Calu3 (cell line): Measurements from ENCODE around the gene COA6. TPM values are rescaled to one million over a fixed set of nuclear protein-coding genes. Genes with fewer than 3 reads are reported as not detected.

ENCODE experiments used
- Bru-seq: library from RNA; stranded (reverse); fragments of 400-500 nt; gene quantifications from one replicate; lab custom pipeline; 2021; lab: Mats Ljungman, UMichigan
- BruChase-seq, 2 experiments: library from RNA; stranded (reverse); fragments of 400-500 nt; gene quantifications; one replicate each; lab custom pipeline; 2021; lab: Mats Ljungman, UMichigan
- BruUV-seq: library from RNA; stranded (reverse); fragments of 400-500 nt; replicated peaks from 2 replicates; lab custom pipeline; 2021; lab: Mats Ljungman, UMichigan
- CTCF ChIA-PET: fragments of 300-600 bp; sonication (Branson Sonifier 250); formaldehyde crosslinking; loops from one replicate; lab custom pipeline; 2022; ENCODE audit warnings: antibody characterized with exemption; lab: Charles Lee
- DNase-seq: peaks from one replicate; pipeline ENCODE4 v3.0.0; 2022
- H3K27ac Mint-ChIP-seq: one replicate; pipeline ENCODE4 v1.8.0; 2022; ENCODE audit warnings: mixed read lengths; ENCODE audit not compliant: unreplicated experiment
- H3K27me3 Mint-ChIP-seq: one replicate; pipeline ENCODE4 v1.8.0; 2022; ENCODE audit warnings: mixed read lengths; ENCODE audit not compliant: unreplicated experiment
- H3K36me3 Mint-ChIP-seq: one replicate; pipeline ENCODE4 v1.8.0; 2022; ENCODE audit warnings: mild to moderate bottlenecking, moderate library complexity, mixed read lengths; ENCODE audit not compliant: insufficient read depth, unreplicated experiment
- H3K4me1 Mint-ChIP-seq: one replicate; pipeline ENCODE4 v1.8.0; 2022; ENCODE audit warnings: mild to moderate bottlenecking, low read depth, mixed read lengths; ENCODE audit not compliant: unreplicated experiment
- H3K4me3 Mint-ChIP-seq: one replicate; pipeline ENCODE4 v1.8.0; 2022; ENCODE audit warnings: mild to moderate bottlenecking, low read depth, moderate library complexity, mixed read lengths; ENCODE audit not compliant: unreplicated experiment
- H3K9me3 Mint-ChIP-seq: one replicate; pipeline ENCODE4 v1.8.0; 2022; ENCODE audit warnings: low read depth, mixed read lengths; ENCODE audit not compliant: unreplicated experiment
- intact Hi-C: fragments of 100-400 bp; cut with micrococcal nuclease; formaldehyde crosslinking; loops from one replicate; pipeline ENCODE4 v1.10.0; 2022; ENCODE audit not compliant: unreplicated experiment
- long read RNA-seq: library from polyadenylated mRNA; stranded (forward); transcript quantifications from one replicate; pipeline ENCODE4 v2.0.0, GENCODE V29; 2022
- total RNA-seq: library from RNA; stranded (reverse); gene quantifications from 2 replicates; pipeline ENCODE4 v1.2.3, GENCODE V29; 2022
- TF ChIP-seq, protein P1 (sequence below): fragments of 200-600 bp; IDR thresholded peaks from one replicate; pipeline ENCODE4 v1.8.0; 2022; ENCODE audit warnings: antibody characterized with exemption; ENCODE audit not compliant: unreplicated experiment

Gene COA6, protein sequence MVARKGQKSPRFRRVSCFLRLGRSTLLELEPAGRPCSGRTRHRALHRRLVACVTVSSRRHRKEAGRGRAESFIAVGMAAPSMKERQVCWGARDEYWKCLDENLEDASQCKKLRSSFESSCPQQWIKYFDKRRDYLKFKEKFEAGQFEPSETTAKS
- total RNA-seq (41.1 and 46.4 TPM in 2 replicates), Bru-seq, nascent RNA (percentile 70 among the genes with signal in this experiment), BruChase-seq, experiment 1, labeled RNA remaining after a 6-hour chase (percentile 71 among the genes with signal in this experiment), BruChase-seq, experiment 2, labeled RNA remaining after a 2-hour chase (percentile 65 among the genes with signal in this experiment)
- long read RNA-seq, transcript COA6-201 (2 exons, 1,013 nt), result minor isoform, 10 of 110 reads
- long read RNA-seq, transcript COA6-203 (3 exons, 710 nt), result major isoform, 93 of 110 reads
- long read RNA-seq, partial matches to known transcripts, result 2 of 110 reads
- long read RNA-seq, other reads (novel, unspliced or antisense), result 1 of 110 reads

DNA sequence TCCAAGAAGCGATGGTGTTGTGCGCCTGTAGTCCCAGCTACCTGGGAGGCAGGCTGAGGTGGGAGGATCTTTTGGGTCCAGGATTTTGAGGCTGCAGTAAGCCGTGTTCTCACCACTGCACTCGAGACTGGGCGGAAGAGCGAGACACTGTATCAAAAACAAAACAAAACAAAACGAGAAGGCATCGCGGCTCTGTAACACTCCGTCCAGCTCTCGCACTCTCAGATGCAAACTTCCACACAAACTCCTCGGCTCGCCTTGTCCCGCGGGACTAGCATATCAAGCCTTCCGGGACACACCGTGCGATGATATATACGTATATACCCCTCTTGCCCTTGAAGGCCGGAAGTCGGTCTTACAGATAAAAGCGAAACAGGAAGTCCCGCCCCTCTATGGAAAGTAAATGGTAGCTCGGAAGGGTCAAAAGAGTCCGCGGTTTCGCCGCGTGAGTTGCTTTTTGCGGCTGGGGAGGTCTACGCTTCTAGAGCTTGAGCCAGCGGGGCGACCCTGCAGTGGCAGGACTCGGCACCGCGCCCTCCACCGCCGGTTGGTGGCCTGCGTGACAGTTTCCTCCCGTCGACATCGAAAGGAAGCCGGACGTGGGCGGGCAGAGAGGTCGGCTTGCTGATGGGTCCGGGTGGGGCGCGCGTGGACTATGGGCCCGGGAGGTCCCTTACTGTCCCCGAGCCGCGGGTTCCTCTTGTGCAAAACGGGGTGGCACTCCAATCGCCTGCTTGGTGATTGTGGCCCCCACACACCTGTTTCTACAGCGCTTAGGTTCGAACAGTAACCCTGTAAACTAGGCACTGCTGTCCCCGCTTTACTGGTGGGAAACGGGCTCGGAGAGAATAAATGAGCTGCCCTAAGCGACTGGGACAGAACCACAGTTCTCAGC, at the start of gene COA6:
Gene COA6 (plus strand): TSS at position 393 of the 895 bp plus-strand sequence. CDS start 11 bp downstream, at position 404.
- BruUV-seq, result TSS peak; percentile 98
- Mint-ChIP-seq H3K4me1 (peaks cover 16% of the 10 kb centered on the region), H3K4me3 (peak within 1 kb of the TSS; percentile 98), H3K9me3 (no peaks in the 10 kb centered on the region), H3K27me3 (no peaks in the 10 kb centered on the region), H3K36me3 (peaks cover 39% of the 10 kb centered on the region), H3K27ac (peak within 1 kb of the TSS; percentile 99)
- TF ChIP-seq, protein P1, sequence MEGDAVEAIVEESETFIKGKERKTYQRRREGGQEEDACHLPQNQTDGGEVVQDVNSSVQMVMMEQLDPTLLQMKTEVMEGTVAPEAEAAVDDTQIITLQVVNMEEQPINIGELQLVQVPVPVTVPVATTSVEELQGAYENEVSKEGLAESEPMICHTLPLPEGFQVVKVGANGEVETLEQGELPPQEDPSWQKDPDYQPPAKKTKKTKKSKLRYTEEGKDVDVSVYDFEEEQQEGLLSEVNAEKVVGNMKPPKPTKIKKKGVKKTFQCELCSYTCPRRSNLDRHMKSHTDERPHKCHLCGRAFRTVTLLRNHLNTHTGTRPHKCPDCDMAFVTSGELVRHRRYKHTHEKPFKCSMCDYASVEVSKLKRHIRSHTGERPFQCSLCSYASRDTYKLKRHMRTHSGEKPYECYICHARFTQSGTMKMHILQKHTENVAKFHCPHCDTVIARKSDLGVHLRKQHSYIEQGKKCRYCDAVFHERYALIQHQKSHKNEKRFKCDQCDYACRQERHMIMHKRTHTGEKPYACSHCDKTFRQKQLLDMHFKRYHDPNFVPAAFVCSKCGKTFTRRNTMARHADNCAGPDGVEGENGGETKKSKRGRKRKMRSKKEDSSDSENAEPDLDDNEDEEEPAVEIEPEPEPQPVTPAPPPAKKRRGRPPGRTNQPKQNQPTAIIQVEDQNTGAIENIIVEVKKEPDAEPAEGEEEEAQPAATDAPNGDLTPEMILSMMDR, result no peak
- intact Hi-C loops, result no loop called here
- peak; percentile 89 for DNase-seq
- CTCF ChIA-PET, result interaction anchor here (0.6 to 1.5 kb wide), 6 partner anchors 15 to 1131 kb away, joined by 3 to 4 read pairs (median 3); partner anchors contain the start of gene B3GALNT2

DNA sequence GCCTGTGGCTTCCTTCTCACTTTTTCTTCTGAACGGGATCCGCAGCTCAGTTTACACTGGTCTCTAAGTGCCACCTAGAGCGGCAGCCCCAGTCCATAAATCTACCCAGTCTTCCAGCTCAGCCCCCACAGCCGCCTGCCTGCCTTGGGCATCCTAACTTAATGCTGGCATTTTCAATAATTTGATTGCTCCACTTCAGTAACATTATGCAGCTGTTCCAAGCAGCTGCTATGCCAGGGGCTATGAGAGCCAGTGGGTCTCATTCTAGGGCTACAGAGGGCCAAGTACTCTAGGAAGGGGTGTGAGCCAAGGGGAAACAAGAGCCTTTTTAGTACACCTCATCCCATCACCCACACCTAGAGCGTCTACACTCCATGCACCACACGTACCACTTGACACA, 48.4 kb upstream of the COA6 start:
- H3K27ac Mint-ChIP-seq, result no peak overlapping the region
- H3K9me3 Mint-ChIP-seq, result no peaks in the 10 kb centered on the region
- intact Hi-C loops, result loop anchor here (5.0 kb wide), 1 partner anchor 213 kb away; no protein-coding TSS in a partner anchor
- TF ChIP-seq, protein P1, result no peak
- BruUV-seq, result no TSS peak
- H3K27me3 Mint-ChIP-seq, result peaks cover 71% of the 10 kb centered on the region
- H3K4me3 Mint-ChIP-seq, result no peak overlapping the region
- DNase-seq, result no peak
- CTCF ChIA-PET, result interaction anchor here (0.6 kb wide), 1 partner anchor 231 kb away, joined by 3 read pairs; no protein-coding TSS in a partner anchor
- H3K4me1 Mint-ChIP-seq, result no peaks in the 10 kb centered on the region
- no peaks in the 10 kb centered on the region for H3K36me3 Mint-ChIP-seq

DNA sequence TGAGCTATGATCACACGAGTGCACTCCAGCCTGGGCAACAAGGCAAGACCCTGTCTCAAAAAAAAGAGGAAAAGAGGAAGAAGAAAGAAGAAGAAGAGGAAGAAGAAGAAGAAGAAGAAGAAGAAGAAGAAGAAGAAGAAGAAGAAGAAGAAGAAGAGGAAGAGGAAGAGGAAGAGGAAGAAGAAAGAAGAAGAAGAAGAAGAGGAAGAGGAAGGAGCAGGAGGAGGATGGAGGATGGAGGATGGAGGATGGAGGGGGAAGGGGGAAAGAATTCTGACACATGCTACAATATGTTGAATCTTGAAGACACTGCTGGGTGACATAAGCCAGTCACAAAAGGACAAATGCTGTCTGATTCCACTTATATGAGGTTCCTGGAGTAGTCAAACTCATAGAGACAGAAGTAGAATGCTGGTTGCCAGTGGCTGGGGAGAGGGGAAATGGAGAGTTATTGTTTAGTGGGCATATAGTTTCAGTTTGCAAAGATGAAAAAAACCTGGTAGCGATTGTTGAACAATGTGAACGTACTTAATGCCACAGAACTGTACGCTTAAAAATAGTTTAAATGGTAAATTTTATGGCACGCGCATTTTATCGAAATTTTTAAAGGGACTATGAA, 47.3 kb upstream of the COA6 start:
- H3K27me3 Mint-ChIP-seq, result peaks cover 59% of the 10 kb centered on the region

More for the DNA sequence above, 47.3 kb upstream of the COA6 start:
- CTCF ChIA-PET, result interaction anchor here (0.6 to 3.0 kb wide), 6 partner anchors 11 to 758 kb away, joined by 3 to 12 read pairs (median 4); partner anchors contain the start of gene COA6
- Mint-ChIP-seq H3K27ac (no peak overlapping the region), H3K4me3 (no peak overlapping the region), H3K9me3 (no peaks in the 10 kb centered on the region), H3K4me1 (no peaks in the 10 kb centered on the region), H3K36me3 (no peaks in the 10 kb centered on the region)
- DNase-seq, result no peak
- TF ChIP-seq, protein P1, result no peak
- intact Hi-C loops, result loop anchor here (5.0 kb wide), 1 partner anchor 214 kb away; no protein-coding TSS in a partner anchor
- no TSS peak for BruUV-seq
